Esophagus (tissue), 2 donors: ENCODE measurements around the gene PTP4A2. TPM values are rescaled to one million over a fixed set of nuclear protein-coding genes. Genes with fewer than 3 reads are reported as not detected.

Experiments used
- H3K27ac ChIP-seq, 2 donors: one replicate each; pipeline ENCODE4 v1.5.1; 2013; ENCODE audit warnings: low read depth in 2 of 2, mild to moderate bottlenecking in 2 of 2, inconsistent platforms in 1 of 2, low read length in 1 of 2, moderate library complexity in 1 of 2
- H3K27me3 ChIP-seq, 2 donors: one replicate each; pipeline ENCODE4 v1.6.1; 2013; ENCODE audit warnings: low read length in 2 of 2, control low read depth in 1 of 2, mild to moderate bottlenecking in 1 of 2; ENCODE audit not compliant: insufficient read depth in 2 of 2, control insufficient read depth in 1 of 2
- H3K36me3 ChIP-seq, 2 donors: one replicate each; pipeline ENCODE4 v1.6.1; 2013; ENCODE audit warnings: low read length in 1 of 2; ENCODE audit not compliant: control insufficient read depth in 2 of 2, insufficient read depth in 2 of 2
- H3K4me1 ChIP-seq, 2 donors: one replicate each; pipeline ENCODE4 v1.6.1; 2013; ENCODE audit warnings: low read length in 1 of 2; ENCODE audit not compliant: control insufficient read depth in 2 of 2, insufficient read depth in 2 of 2
- H3K4me3 ChIP-seq, 2 donors: one replicate each; pipeline ENCODE4 v1.5.1; 2013; ENCODE audit warnings: low read length in 2 of 2, mild to moderate bottlenecking in 2 of 2, low read depth in 1 of 2, moderate library complexity in 1 of 2
- H3K9me3 ChIP-seq, 2 donors: one replicate each; pipeline ENCODE4 v1.6.1; 2013; ENCODE audit warnings: mild to moderate bottlenecking in 2 of 2, low read depth in 1 of 2, low read length in 1 of 2, moderate library complexity in 1 of 2; ENCODE audit not compliant: control insufficient read depth in 2 of 2, insufficient read depth in 1 of 2
- WGBS, 2 donors: extraction: QIAGEN DNeasy Blood & Tissue Kit; methylation state at CpG; one replicate each; pipeline ENCODE4 v1.1.7; 2013; 5-methylcytosine and 5-hydroxymethylcytosine counted together
- polyA plus RNA-seq, 2 donors: library from polyadenylated mRNA; stranded (reverse); fragments of 200-250 nt; gene quantifications; one replicate each; pipeline ENCODE4 v1.2.3, GENCODE V29; 2013
- donor health status: healthy with polysubstance abuse.
- donor health status: Bipolar disorder and iron deficiency.

Gene PTP4A2
- polyA plus RNA-seq, 2 donors, result 40.6 to 45.5 TPM

DNA sequence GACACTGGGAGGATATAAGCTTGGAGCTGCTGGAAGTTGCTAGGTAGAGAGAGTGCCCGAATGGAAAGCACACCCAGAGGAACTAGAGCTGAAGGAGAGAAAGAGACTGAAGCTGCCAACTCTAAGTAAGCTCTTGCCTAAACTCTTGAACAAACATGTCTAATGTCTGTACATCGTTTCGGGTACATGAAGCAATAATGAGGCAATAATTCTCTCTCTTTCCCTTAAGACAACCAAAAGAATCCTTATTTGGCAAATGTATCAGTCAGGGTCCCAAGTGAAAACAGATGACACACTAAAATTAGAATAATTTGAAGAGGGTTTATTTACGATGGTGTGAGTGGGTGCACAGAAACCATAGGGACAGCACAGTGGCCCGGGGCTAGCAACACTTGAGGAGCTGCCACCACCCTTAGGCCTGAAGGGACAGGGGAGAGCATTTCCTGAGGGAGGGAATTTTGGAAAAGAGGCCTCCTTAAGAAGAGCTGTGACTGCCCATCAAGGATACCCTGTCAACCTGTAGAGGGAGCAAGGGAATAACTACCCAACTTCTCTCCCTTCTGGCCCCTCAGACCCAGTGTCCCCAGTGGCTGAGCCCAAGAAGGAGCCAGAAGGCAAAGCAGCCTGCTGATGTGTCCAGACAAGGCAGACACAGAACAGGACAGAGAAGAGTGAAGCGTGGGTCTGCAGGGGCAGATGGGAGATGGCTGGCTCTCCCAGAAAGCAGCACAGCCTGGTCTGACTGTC lies 39.4 kb upstream of the PTP4A2 start:
- H3K9me3 ChIP-seq, result no peaks in the 10 kb centered on the region
- WGBS, 2 donors, result 33 to 55% methylated on average over 6 of the region's 6 CpGs
- H3K4me3 ChIP-seq, result no peak overlapping the region
- H3K36me3 ChIP-seq, result no peaks in the 10 kb centered on the region
- no peaks in the 10 kb centered on the region for H3K27me3 ChIP-seq
- no peak overlapping the region for H3K27ac ChIP-seq
- peaks cover 2 to 6% of the 10 kb centered on the region in 2 donors for H3K4me1 ChIP-seq

DNA sequence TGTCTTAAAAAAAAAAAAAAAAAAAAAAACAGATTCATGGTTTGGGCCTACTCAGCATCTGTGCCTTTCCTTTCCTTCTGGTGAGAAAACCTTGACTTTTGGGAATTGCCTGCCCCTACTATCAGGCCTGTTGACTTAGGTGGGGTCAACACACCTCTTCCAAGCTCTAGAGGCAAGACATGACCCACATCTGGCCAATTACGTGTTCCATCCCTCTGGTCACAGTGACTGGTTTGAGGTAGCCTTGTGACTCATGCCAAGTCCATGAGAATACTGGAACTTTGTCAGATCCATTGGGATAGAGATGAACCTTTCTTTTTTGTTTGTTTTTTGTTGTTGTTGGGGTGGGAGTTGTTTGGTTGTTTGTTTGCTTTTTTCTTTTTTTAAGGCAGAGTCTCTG lies 38.2 kb upstream of the PTP4A2 start:
- 85 to 92% methylated on average over 1 of the region's 1 CpG for WGBS, 2 donors
- Histone ChIP-seq H3K27me3 (no peaks in the 10 kb centered on the region), H3K9me3 (no peaks in the 10 kb centered on the region), H3K4me3 (no peak overlapping the region), H3K36me3 (no peaks in the 10 kb centered on the region), H3K4me1 (peaks cover 2 to 6% of the 10 kb centered on the region in 2 donors), H3K27ac (no peak overlapping the region)

DNA sequence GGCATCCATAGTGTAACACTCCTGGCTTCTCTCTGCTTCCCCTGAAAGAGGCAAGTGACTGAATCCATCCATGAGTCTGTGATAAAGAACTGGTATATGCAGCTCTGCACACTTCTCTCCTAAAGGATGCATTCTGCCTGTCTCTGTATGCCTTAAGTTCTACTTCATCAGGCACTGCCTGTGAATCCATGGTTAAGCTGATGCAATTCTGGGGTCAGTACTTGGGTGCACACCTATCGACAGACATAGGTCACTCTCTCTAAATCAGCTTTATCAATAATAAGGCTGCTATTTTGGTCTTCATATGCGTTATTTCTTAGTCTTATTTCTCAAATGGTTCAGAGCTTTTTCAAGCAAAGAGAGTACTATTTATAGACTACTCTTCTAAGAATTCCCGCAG lies 32.7 kb upstream of the PTP4A2 start:
- WGBS, 2 donors, result 84 to 86% methylated on average over 3 of the region's 3 CpGs
- no peaks in the 10 kb centered on the region for H3K4me1 ChIP-seq

DNA sequence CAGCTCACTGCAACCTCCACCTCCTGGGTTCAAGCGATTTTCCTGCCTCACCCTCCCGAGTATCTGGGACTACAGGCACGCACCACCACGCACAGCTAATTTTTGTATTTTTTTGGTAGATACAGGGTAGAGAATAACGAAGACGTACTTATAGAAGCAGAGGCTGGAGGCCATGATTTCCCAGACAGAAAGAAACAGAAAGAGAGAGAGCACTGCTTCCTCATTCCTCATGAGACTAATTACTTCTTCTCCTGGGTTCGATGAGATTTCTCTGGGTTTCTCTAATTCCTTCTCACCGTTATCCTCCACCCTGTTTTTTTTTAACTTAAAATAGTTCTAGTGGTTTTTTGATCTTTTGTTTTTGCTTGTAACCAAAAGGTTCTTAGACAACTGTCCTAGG lies 23.4 kb upstream of the PTP4A2 start:
- Histone ChIP-seq H3K27me3 (no peaks in the 10 kb centered on the region), H3K4me3 (no peak overlapping the region), H3K27ac (no peak overlapping the region), H3K9me3 (no peaks in the 10 kb centered on the region), H3K4me1 (peaks cover 0 to 2% of the 10 kb centered on the region in 2 donors), H3K36me3 (no peaks in the 10 kb centered on the region)
- 82 to 85% methylated on average over 8 of the region's 8 CpGs for WGBS, 2 donors

More for the DNA sequence above, 32.7 kb upstream of the PTP4A2 start:
- H3K36me3 ChIP-seq, result no peaks in the 10 kb centered on the region
- H3K27ac ChIP-seq, result no peak overlapping the region
- no peaks in the 10 kb centered on the region for H3K9me3 ChIP-seq
- no peaks in the 10 kb centered on the region for H3K27me3 ChIP-seq
- H3K4me3 ChIP-seq, result no peak overlapping the region

DNA sequence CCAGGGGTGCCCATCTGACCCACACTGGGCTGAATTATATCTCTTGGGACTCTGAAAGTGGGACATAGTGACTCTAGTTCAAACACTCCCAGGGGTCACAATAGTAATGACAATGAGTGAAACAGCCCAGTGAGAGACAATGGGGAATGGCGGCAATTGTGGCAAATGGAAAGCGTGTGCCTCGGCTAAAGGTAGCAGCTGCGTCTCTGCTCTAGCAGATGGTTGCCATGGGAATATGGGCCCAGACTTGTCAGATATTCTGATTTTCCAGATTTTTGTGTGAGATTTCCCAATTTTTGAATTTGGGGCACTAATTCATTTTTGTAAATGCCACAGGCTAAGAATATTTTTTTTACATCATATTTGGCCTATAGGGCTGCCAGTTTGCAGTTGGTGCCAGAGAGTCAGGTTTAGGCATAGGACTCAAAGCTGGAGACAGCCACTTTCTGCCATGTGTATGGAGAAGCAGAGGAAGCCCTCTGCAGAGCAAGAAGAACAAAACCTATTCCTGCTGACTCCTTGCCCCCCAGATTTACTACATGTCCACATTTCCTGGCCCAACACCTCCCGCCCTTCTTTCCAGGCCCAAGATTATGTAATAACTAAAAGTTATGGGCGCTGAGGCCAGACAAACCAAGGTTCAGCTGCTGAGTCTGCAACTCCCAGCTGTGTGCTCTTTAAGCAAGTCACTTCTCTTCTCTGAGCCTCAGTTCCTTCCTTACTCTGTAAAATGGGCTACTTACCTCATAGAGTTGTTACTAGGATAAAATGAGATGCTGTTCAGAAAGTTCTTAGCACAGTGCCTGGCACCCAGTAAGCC lies 21.6 kb upstream of the PTP4A2 start:
- H3K27ac ChIP-seq, result no peak overlapping the region
- no peaks in the 10 kb centered on the region for H3K9me3 ChIP-seq
- H3K36me3 ChIP-seq, result no peaks in the 10 kb centered on the region
- peaks cover 2 to 10% of the 10 kb centered on the region in 2 donors for H3K4me1 ChIP-seq
- WGBS, 2 donors, result 80 to 87% methylated on average over 6 of the region's 6 CpGs
- H3K4me3 ChIP-seq, result no peak overlapping the region
- no peaks in the 10 kb centered on the region for H3K27me3 ChIP-seq

DNA sequence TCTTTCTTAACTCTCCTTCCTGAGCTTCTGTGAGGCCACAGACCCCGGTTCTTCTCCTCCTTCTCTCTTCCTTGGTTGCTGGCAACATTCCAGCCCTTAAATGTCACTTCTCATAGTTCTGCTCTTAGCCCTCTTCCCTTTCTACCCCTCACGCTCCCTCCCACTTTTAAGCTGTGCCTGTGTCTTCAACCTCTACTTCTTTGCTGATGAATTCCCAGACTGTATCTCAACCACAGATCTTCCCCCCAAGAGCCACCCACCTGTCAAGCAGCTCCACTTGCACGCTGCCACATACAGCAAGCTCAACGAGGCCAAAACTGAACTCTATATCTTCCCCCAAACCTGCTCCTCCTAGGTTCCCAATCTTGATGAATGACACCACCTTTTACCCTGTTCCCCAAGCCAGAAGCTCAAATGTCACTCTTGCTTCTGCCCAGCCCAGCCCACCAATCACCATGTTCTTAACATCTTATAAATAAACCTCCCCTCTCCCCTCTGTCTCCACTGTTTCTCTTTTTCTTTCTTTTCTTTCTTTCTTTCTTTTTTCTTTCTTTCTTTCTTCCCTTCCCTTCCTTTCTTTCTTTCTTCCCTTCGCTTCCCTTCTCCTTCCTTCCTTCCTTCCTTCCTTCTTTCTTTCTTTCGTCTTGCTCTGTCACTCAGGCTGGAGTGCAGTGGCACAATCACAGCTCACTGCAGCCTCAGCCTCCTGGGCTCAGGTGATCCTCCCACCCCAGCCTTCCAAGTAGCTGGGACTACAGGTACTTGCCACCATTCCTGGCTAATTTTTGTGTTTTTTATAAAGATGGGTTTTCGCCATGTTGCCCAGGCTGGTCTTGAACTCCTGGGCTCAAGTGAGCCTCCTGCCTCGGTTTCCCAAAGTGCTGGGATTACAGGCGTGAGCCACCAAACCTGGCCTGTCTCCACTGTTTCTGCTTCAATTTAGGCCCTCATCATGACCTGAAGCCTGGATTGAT lies 19.8 kb upstream of the PTP4A2 start:
- H3K4me3 ChIP-seq, result no peak overlapping the region
- H3K36me3 ChIP-seq, result no peaks in the 10 kb centered on the region
- H3K27ac ChIP-seq, result no peak overlapping the region
- no peaks in the 10 kb centered on the region for H3K27me3 ChIP-seq
- H3K9me3 ChIP-seq, result no peaks in the 10 kb centered on the region
- H3K4me1 ChIP-seq, result peaks cover 2 to 14% of the 10 kb centered on the region in 2 donors
- WGBS, 2 donors, result 71 to 77% methylated on average over 9 of the region's 9 CpGs

DNA sequence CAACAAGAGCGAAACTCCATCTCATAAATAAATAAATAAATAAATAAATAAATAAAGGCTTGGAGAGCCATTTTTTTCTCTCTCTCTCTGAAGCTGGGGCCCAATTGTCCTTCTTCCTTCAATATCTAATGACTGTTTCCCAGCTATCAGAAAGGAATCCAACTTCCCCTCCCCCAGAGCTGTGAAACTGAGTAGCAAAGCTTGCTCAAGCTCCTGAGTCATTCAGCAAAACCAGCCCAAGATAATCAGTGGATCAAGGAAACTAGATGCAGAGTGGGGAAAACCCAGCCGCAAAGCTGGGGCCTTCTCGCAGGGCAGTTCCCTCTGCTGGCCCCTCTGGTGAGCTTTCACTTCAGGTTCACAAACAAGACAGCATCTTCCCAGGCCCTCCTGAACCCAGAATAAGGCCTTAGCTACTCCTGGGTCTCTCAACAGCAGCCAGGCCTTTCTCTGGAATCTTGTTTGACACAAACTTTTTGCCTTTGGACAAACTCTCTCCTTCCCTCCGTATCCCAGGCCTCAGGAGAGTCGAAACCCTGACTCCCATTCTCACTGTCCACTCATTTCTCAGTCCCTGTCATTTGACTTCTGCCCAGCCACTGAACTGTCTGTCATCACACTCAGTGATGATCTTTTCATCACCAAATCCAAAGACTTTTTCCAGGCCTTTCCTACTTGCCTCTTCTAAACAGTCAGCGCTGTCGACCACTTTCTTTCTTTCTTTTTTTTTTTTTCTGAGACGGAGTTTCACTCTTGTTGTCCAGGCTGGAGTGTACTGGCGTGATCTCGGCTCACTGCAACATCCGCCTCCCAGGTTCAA lies 18.0 kb upstream of the PTP4A2 start:
- Histone ChIP-seq H3K4me3 (no peak overlapping the region), H3K36me3 (no peaks in the 10 kb centered on the region), H3K9me3 (no peaks in the 10 kb centered on the region), H3K4me1 (peaks cover 2 to 14% of the 10 kb centered on the region in 2 donors), H3K27ac (peak overlapping the region; percentile 89 to 96), H3K27me3 (no peaks in the 10 kb centered on the region)
- 47 to 52% methylated on average over 11 of the region's 11 CpGs for WGBS, 2 donors

DNA sequence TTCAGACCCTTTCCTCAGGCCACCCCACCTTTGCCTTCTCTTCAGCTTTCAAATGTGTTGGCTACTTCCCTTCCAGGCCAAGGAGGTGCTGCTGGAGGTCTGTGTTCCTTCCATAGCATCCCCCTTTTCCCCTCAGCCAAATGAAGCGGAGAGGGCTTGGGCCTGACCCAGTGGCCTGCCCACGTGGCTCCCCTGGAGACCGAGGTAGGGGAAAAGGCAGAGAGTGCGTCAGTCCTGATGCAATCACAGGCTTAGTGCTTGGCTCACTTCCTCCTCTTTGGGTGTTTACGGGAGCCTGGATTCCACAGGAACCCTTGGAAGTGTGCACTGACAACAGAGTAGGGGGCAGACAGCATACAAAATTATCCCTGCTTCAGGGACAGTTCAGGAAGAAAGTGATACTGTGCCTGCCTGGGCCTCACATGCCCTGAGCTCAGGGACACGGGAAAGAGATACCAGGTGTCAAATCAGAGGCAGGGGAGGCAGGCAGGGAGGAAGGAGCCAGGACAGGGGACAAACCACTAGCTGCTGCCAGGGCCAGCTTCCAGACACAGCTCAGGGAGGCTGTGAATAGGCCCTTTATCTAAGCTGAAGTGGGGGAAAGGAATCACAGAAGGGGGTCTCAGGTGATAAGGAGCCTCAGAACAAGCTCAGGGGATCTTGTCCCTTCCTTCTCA lies 16.6 kb upstream of the PTP4A2 start:
- Histone ChIP-seq H3K27ac (peak overlapping the region; percentile 89 to 96), H3K4me1 (peaks cover 0 to 14% of the 10 kb centered on the region in 2 donors), H3K27me3 (no peaks in the 10 kb centered on the region), H3K36me3 (no peaks in the 10 kb centered on the region), H3K9me3 (no peaks in the 10 kb centered on the region), H3K4me3 (no peak overlapping the region)
- whole genome bisulfite sequencing, 2 donors, result 18 to 39% methylated on average over 6 of the region's 6 CpGs
